ENCODE data around the gene RFX1.

Gene RFX1

GRCh38 chr19:14015524-14016035 is 9.5 kb upstream of the RFX1 start:
- no peak for TF ChIP-seq CTCF (IDR thresholded peaks at IDR 0.05; ENCODE audit: control insufficient read depth, insufficient read depth, low read depth, low read length, missing control alignments)
- no peak overlapping the region for H3K4me3 ChIP-seq (ENCODE audit: control insufficient read depth, low read depth, low read length)
- no peak for DNase-seq (ENCODE audit: low read depth)

- DNase-seq (ENCODE audit: low read depth) = no peak
- H3K4me3 ChIP-seq (ENCODE audit: control insufficient read depth, low read depth, low read length) = no peak overlapping the region
- no peak for TF ChIP-seq CTCF (IDR thresholded peaks at IDR 0.05; ENCODE audit: control insufficient read depth, insufficient read depth, low read depth, low read length, missing control alignments)
Observed at GRCh38 chr19:14012378-14012915, 6.3 kb upstream of the RFX1 start.

- TF ChIP-seq CTCF (IDR thresholded peaks at IDR 0.05; ENCODE audit: control insufficient read depth, insufficient read depth, low read depth, low read length, missing control alignments) = no peak
- DNase-seq (ENCODE audit: low read depth) = no peak
- H3K4me3 ChIP-seq (ENCODE audit: control insufficient read depth, low read depth, low read length) = peak overlapping the region; percentile 63
Observed at GRCh38 chr19:14006766-14007562, 844 bp upstream of the RFX1 start.

GRCh38 chr19:14005349-14006084 is 603 bp downstream of the RFX1 start:
- H3K4me3 ChIP-seq (ENCODE audit: control insufficient read depth, low read depth, low read length) = peak overlapping the region; percentile 77
- DNase-seq (ENCODE audit: low read depth) = no peak
- no peak for TF ChIP-seq CTCF (IDR thresholded peaks at IDR 0.05; ENCODE audit: control insufficient read depth, insufficient read depth, low read depth, low read length, missing control alignments)

GRCh38 chr19:14004619-14005348 is 1.3 kb downstream of the RFX1 start:
- no peak for DNase-seq (ENCODE audit: low read depth)
- peak overlapping the region; percentile 77 for H3K4me3 ChIP-seq (ENCODE audit: control insufficient read depth, low read depth, low read length)
- TF ChIP-seq CTCF (IDR thresholded peaks at IDR 0.05; ENCODE audit: control insufficient read depth, insufficient read depth, low read depth, low read length, missing control alignments) = no peak

Data from AG09309 (cell line).